ENCODE results near the gene SOX15.

DNA sequence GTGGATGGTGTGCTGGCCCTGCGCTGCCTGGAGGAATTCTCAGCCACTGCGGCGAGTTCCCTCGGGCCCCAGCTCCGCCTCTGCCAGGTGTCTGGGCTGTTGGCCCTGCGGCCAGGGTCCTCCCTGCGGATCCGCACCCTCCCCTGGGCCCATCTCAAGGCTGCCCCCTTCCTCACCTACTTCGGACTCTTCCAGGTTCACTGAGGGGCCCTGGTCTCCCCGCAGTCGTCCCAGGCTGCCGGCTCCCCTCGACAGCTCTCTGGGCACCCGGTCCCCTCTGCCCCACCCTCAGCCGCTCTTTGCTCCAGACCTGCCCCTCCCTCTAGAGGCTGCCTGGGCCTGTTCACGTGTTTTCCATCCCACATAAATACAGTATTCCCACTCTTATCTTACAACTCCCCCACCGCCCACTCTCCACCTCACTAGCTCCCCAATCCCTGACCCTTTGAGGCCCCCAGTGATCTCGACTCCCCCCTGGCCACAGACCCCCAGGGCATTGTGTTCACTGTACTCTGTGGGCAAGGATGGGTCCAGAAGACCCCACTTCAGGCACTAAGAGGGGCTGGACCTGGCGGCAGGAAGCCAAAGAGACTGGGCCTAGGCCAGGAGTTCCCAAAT is 32.6 kb downstream of the SOX15 start:
- TF ChIP-seq EZH2phosphoT487 (IDR thresholded peaks at IDR 0.05; ENCODE audit: insufficient read depth, low read depth) (no peak), EZH2 (IDR thresholded peaks at IDR 0.05; ENCODE audit: insufficient read depth, poor library complexity, severe bottlenecking) (no peak)
